Stimulated activated CD4-positive, alpha-beta T cell treated with anti-CD3 and anti-CD28 coated beads, Interleukin-2, amount 100 ng/mL, for 24 hours (primary cell): Measurements from ENCODE around the gene JARID2.
"Not testable (repeated sequence)": the region's sequence is repeated elsewhere in the genome, so short reads cannot be mapped to it uniquely, and the experiment has no call there.

ENCODE experiments used
- DNase-seq, 2 donors: peaks; one replicate each; pipeline ENCODE4 v3.0.0-alpha.2; 2020

JARID2 gene

GRCh38 chr6:15405129-15406068 lies 159.5 kb downstream of the JARID2 start:
- no peak for DNase-seq

GRCh38 chr6:15406452-15406851 lies 160.6 kb downstream of the JARID2 start:
- no peak for DNase-seq

- DNase-seq: no peak
Observed at GRCh38 chr6:15408008-15408407, 162.1 kb downstream of the JARID2 start.

- no peak for DNase-seq
Observed at GRCh38 chr6:15408758-15409157, 162.9 kb downstream of the JARID2 start.

GRCh38 chr6:15409301-15410125 lies 163.6 kb downstream of the JARID2 start:
- no peak for DNase-seq

- no peak for DNase-seq
Observed at GRCh38 chr6:15410126-15410391, 164.2 kb downstream of the JARID2 start.

GRCh38 chr6:15410752-15411151 lies 164.9 kb downstream of the JARID2 start:
- DNase-seq: no peak

GRCh38 chr6:15411766-15412165 lies 165.9 kb downstream of the JARID2 start:
- no peak for DNase-seq

- no peak for DNase-seq
Observed at GRCh38 chr6:15412767-15413166, 166.9 kb downstream of the JARID2 start.

GRCh38 chr6:15413466-15414234 lies 167.8 kb downstream of the JARID2 start:
- no peak for DNase-seq

- DNase-seq: no peak
Observed at GRCh38 chr6:15414235-15414612, 168.4 kb downstream of the JARID2 start.

- not testable (repeated sequence) for DNase-seq
Observed at GRCh38 chr6:15415622-15416021, 169.8 kb downstream of the JARID2 start.

- no peak for DNase-seq
Observed at GRCh38 chr6:15416932-15417509, 171.2 kb downstream of the JARID2 start.

GRCh38 chr6:15417811-15418210 lies 171.9 kb downstream of the JARID2 start:
- DNase-seq: peak; percentile 46 to 48

- no peak for DNase-seq
Observed at GRCh38 chr6:15419493-15419892, 173.6 kb downstream of the JARID2 start.

GRCh38 chr6:15420959-15421438 lies 175.1 kb downstream of the JARID2 start:
- no peak for DNase-seq

GRCh38 chr6:15421945-15422733 lies 176.3 kb downstream of the JARID2 start:
- peak; percentile 30 to 36 for DNase-seq

GRCh38 chr6:15423286-15423993 lies 177.6 kb downstream of the JARID2 start:
- DNase-seq: no peak

GRCh38 chr6:15425947-15426346 lies 180.1 kb downstream of the JARID2 start:
- no peak for DNase-seq

GRCh38 chr6:15426395-15426794 lies 180.5 kb downstream of the JARID2 start:
- no peak for DNase-seq

GRCh38 chr6:15426901-15427300 lies 181.0 kb downstream of the JARID2 start:
- no peak for DNase-seq
